ENCODE data around the gene CDCA3. TPM values are rescaled to one million over a fixed set of nuclear protein-coding genes. Genes with fewer than 3 reads are reported as not detected.

Gene CDCA3
- total and polyA plus RNA-seq, 2 of the 13 experiments (the other 11 are each of a cell fraction or from before 2014, with no cell fraction given), result 32.7 to 56.5 TPM

- TF ChIP-seq SNAPC2 (CRISPR knock-in tag; IDR thresholded peaks at IDR 0.05), result peak; percentile 84; the same call in 1 of the 2 replicates
- TF ChIP-seq ZSCAN30 (CRISPR knock-in tag; IDR thresholded peaks at IDR 0.05), result no peak
- peak; percentile 27; the same call in 1 of the 2 replicates for TF ChIP-seq NFIC (IDR thresholded peaks at IDR 0.05; ENCODE audit: low read length)
- TF ChIP-seq ZEB1 (IDR thresholded peaks at IDR 0.05; ENCODE audit: insufficient replicate concordance, low read depth), result peak; percentile 58
- TF ChIP-seq HNF4A (CRISPR knock-in tag; IDR thresholded peaks at IDR 0.05), result no peak
- TF ChIP-seq FOXO1 (CRISPR knock-in tag; IDR thresholded peaks at IDR 0.05), result peak; percentile 70; the same call in 1 of the 2 replicates
- TF ChIP-seq ONECUT2 (CRISPR knock-in tag; IDR thresholded peaks at IDR 0.05), result no peak
- no peak; the same call in 1 of the 2 replicates for TF ChIP-seq HES4 (CRISPR knock-in tag; IDR thresholded peaks at IDR 0.05; ENCODE audit: borderline replicate concordance)
- TF ChIP-seq, protein P1, sequence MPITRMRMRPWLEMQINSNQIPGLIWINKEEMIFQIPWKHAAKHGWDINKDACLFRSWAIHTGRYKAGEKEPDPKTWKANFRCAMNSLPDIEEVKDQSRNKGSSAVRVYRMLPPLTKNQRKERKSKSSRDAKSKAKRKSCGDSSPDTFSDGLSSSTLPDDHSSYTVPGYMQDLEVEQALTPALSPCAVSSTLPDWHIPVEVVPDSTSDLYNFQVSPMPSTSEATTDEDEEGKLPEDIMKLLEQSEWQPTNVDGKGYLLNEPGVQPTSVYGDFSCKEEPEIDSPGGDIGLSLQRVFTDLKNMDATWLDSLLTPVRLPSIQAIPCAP (CRISPR knock-in tag; IDR thresholded peaks at IDR 0.05; ENCODE audit: low read depth), result no peak
- peak; percentile 82 for TF ChIP-seq AGO1 (IDR thresholded peaks at IDR 0.05; ENCODE audit: low read depth, low read length, poor library complexity, severe bottlenecking)
- TF ChIP-seq RFX3 (CRISPR knock-in tag; IDR thresholded peaks at IDR 0.05), result no peak
- TF ChIP-seq ZNF275 (CRISPR knock-in tag; IDR thresholded peaks at IDR 0.05; ENCODE audit: borderline replicate concordance), result peak; percentile 63; the same call in 1 of the 2 replicates
- peak; percentile 58; the same call in 1 of the 2 replicates for TF ChIP-seq CREB1 (IDR thresholded peaks at IDR 0.05)
- 0 out of 2 replicates have a peak, but pooled peaks have one; percentile 21 for TF ChIP-seq CREB1 (CRISPR knock-in tag; IDR thresholded peaks at IDR 0.05)
- TF ChIP-seq, protein P2, sequence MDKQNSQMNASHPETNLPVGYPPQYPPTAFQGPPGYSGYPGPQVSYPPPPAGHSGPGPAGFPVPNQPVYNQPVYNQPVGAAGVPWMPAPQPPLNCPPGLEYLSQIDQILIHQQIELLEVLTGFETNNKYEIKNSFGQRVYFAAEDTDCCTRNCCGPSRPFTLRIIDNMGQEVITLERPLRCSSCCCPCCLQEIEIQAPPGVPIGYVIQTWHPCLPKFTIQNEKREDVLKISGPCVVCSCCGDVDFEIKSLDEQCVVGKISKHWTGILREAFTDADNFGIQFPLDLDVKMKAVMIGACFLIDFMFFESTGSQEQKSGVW (CRISPR knock-in tag; IDR thresholded peaks at IDR 0.05; ENCODE audit: borderline replicate concordance), result no peak
- TF ChIP-seq, protein P3, sequence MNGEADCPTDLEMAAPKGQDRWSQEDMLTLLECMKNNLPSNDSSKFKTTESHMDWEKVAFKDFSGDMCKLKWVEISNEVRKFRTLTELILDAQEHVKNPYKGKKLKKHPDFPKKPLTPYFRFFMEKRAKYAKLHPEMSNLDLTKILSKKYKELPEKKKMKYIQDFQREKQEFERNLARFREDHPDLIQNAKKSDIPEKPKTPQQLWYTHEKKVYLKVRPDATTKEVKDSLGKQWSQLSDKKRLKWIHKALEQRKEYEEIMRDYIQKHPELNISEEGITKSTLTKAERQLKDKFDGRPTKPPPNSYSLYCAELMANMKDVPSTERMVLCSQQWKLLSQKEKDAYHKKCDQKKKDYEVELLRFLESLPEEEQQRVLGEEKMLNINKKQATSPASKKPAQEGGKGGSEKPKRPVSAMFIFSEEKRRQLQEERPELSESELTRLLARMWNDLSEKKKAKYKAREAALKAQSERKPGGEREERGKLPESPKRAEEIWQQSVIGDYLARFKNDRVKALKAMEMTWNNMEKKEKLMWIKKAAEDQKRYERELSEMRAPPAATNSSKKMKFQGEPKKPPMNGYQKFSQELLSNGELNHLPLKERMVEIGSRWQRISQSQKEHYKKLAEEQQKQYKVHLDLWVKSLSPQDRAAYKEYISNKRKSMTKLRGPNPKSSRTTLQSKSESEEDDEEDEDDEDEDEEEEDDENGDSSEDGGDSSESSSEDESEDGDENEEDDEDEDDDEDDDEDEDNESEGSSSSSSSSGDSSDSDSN (CRISPR knock-in tag; IDR thresholded peaks at IDR 0.05), result peak; percentile 89
- 0 out of 2 replicates have a peak, but pooled peaks have one; percentile 55 for TF ChIP-seq SMAD1 (CRISPR knock-in tag; IDR thresholded peaks at IDR 0.05; ENCODE audit: borderline replicate concordance, low read depth)
- TF ChIP-seq ZNF225 (CRISPR knock-in tag; IDR thresholded peaks at IDR 0.05), result no peak
- TF ChIP-seq, protein P4, sequence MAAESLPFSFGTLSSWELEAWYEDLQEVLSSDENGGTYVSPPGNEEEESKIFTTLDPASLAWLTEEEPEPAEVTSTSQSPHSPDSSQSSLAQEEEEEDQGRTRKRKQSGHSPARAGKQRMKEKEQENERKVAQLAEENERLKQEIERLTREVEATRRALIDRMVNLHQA (CRISPR knock-in tag; IDR thresholded peaks at IDR 0.05), result no peak
- TF ChIP-seq, protein P5, sequence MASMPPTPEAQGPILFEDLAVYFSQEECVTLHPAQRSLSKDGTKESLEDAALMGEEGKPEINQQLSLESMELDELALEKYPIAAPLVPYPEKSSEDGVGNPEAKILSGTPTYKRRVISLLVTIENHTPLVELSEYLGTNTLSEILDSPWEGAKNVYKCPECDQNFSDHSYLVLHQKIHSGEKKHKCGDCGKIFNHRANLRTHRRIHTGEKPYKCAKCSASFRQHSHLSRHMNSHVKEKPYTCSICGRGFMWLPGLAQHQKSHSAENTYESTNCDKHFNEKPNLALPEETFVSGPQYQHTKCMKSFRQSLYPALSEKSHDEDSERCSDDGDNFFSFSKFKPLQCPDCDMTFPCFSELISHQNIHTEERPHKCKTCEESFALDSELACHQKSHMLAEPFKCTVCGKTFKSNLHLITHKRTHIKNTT (CRISPR knock-in tag; IDR thresholded peaks at IDR 0.05), result no peak
- TF ChIP-seq PHF21A (CRISPR knock-in tag; IDR thresholded peaks at IDR 0.05), result peak; percentile 84
Measured at GRCh38 chr12:6890789-6891645, 39.9 kb upstream of the CDCA3 start (continued).

Measured in HepG2 (cell line).